Activated CD8-positive, alpha-beta memory T cell treated with anti-CD3 and anti-CD28 coated beads, Interleukin-2, amount 10 ng/mL, durations not matched to agents 7 days and 5 days (primary cell): ENCODE measurements around the gene CES2. TPM values are rescaled to one million over a fixed set of nuclear protein-coding genes. Genes with fewer than 3 reads are reported as not detected.
"Not testable (repeated sequence)": the region's sequence is repeated elsewhere in the genome, so short reads cannot be mapped to it uniquely, and the experiment has no call there.

Source experiments
- ATAC-seq: fragments of 150-1000 bp; cut with Tn5 transposase; one replicate; pipeline ENCODE4 v1.10.0; 2021; ENCODE audit warnings: moderate library complexity
- CTCF ChIA-PET: fragments of 350-600 bp; sonication (Branson Sonifier 250); formaldehyde crosslinking; loops from one replicate; lab custom pipeline; 2021; ENCODE audit warnings: antibody characterized with exemption; lab: Charles Lee
- DNase-seq: peaks from one replicate; pipeline ENCODE4 v3.0.0-alpha.2; 2020
- H3K27ac Mint-ChIP-seq: one replicate; pipeline ENCODE4 v1.8.0; 2021; ENCODE audit warnings: mild to moderate bottlenecking, mixed read lengths
- H3K27me3 Mint-ChIP-seq: one replicate; pipeline ENCODE4 v1.8.0; 2021; ENCODE audit warnings: mixed read lengths
- H3K36me3 Mint-ChIP-seq: one replicate; pipeline ENCODE4 v1.8.0; 2021; ENCODE audit warnings: mild to moderate bottlenecking, mixed read lengths
- H3K4me1 Mint-ChIP-seq: one replicate; pipeline ENCODE4 v1.8.0; 2021; ENCODE audit warnings: mixed read lengths
- H3K4me3 Mint-ChIP-seq: one replicate; pipeline ENCODE4 v1.8.0; 2021; ENCODE audit warnings: mild to moderate bottlenecking, moderate library complexity, mixed read lengths
- H3K9me3 Mint-ChIP-seq: one replicate; pipeline ENCODE4 v1.8.0; 2022; ENCODE audit warnings: low read depth, mixed read lengths
- total RNA-seq, 2 experiments: library from RNA; stranded (reverse); gene quantifications; one replicate each; pipeline ENCODE4 v1.2.3, GENCODE V29; 2021

CES2 gene
- total RNA-seq, 2 experiments from 2014 or later = 34.1 to 35.5 TPM

DNA sequence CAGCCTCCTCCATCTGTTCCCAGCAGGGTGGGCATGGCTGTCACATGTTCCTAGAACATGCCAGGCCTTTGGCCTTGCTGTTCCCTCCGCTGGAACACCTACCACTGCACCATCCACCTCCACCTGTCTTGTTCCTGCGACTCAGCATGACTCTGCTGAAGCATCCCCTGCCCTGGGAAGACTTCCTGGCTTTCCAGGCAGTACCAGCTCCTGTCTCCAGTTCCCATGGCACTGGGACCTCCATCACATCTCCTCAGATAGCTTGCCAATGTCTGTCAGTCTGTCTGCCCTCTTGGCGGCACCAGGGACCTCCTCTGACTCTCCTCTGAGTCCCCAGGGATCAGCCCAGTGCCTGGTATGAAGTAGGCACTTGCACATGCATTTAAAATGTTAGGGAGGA lies 39.3 kb upstream of the CES2 start:
- Mint-ChIP-seq H3K4me1 (peaks cover 20% of the 10 kb centered on the region), H3K27me3 (no peaks in the 10 kb centered on the region), H3K36me3 (peaks cover 2% of the 10 kb centered on the region), H3K9me3 (no peaks in the 10 kb centered on the region), H3K4me3 (no peak overlapping the region), H3K27ac (no peak overlapping the region)
- no peak for ATAC-seq
- no peak for DNase-seq
- CTCF ChIA-PET = interaction anchor here (0.9 to 7.3 kb wide), 19 partner anchors 9 to 289 kb away, joined by 3 to 140 read pairs (median 6); partner anchors contain the start of genes CDH16, CIAO2B, NAE1 and PDP2

DNA sequence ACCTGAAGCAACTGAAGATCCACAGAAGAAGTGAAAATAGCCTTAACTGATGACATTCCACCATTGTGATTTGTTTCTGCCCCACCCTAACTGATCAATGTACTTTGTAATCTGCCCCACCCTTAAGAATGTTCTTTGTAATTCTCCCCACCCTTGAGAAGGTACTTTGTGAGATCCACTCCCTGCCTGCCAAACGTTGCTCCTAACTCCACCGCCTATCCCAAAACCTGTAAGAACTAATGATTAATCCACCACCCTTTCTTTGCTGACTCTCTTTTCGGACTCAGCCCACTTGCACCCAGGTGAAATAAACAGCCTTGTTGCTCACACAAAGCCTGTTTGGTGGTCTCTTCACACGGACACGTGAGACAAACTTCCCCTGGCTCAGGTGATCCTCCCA lies 38.6 kb upstream of the CES2 start:
- H3K4me3 Mint-ChIP-seq, H3K27ac Mint-ChIP-seq, H3K36me3 Mint-ChIP-seq, H3K9me3 Mint-ChIP-seq, DNase-seq, ATAC-seq, H3K27me3 Mint-ChIP-seq: not testable (repeated sequence)
- peaks cover 20% of the 10 kb centered on the region for H3K4me1 Mint-ChIP-seq
- CTCF ChIA-PET = interaction anchor here (1.0 to 7.3 kb wide), 11 partner anchors 8 to 288 kb away, joined by 3 to 140 read pairs (median 13); partner anchors contain the start of genes CDH16, CIAO2B, NAE1 and PDP2

DNA sequence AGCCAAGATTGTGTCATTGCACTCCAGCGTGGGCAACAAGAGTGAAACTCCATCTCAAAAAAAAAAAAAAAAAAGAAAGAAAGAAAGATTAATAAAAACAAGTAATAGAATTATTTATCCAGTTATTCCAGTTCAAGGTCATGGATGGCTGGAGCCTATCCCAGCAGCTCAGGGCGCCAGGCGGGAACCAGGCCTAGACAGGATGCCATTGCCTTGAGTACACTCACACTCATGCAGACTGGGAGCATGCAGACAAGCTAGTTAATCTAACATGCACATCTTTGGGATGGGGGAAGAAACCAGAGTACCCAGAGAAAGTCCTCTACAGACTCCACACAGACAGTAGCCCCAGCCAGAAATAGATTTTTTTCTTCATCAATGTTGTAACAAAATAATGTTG lies 37.1 kb upstream of the CES2 start:
- H3K36me3 Mint-ChIP-seq = no peaks in the 10 kb centered on the region
- H3K27ac Mint-ChIP-seq = no peak overlapping the region
- ATAC-seq = no peak
- H3K4me3 Mint-ChIP-seq = no peak overlapping the region
- no peaks in the 10 kb centered on the region for H3K9me3 Mint-ChIP-seq
- no peak for DNase-seq
- CTCF ChIA-PET = interaction anchor here (0.7 to 2.4 kb wide), 7 partner anchors 9 to 568 kb away, joined by 3 to 7 read pairs (median 4); no protein-coding TSS in a partner anchor
- H3K4me1 Mint-ChIP-seq = peaks cover 13% of the 10 kb centered on the region
- H3K27me3 Mint-ChIP-seq = no peaks in the 10 kb centered on the region

DNA sequence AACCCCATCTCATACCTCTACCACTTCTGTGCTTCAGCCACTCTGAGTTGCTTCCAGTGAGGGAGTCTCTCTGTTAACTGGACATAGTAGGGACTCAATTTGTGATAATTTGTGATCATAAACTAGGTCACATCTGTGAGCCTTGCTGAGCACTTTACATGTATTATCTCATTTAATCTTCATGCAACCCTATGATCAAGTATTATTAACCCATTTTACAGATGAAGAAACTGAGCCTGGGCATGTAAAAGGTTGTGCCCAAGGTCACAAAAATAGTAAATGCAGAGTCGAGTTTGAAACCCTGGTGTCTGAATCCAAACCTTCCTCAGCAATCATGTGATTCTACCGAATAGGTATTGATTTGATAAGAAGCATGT lies 36.4 kb upstream of the CES2 start:
- ATAC-seq (no peak), DNase-seq (no peak)
- CTCF ChIA-PET = interaction anchor here (1.4 to 2.4 kb wide), 2 partner anchors 29 to 53 kb away, joined by 4 to 7 read pairs; no protein-coding TSS in a partner anchor
- Mint-ChIP-seq H3K4me3 (no peak overlapping the region), H3K36me3 (no peaks in the 10 kb centered on the region), H3K27me3 (no peaks in the 10 kb centered on the region), H3K4me1 (peaks cover 11% of the 10 kb centered on the region), H3K9me3 (no peaks in the 10 kb centered on the region), H3K27ac (no peak overlapping the region)

DNA sequence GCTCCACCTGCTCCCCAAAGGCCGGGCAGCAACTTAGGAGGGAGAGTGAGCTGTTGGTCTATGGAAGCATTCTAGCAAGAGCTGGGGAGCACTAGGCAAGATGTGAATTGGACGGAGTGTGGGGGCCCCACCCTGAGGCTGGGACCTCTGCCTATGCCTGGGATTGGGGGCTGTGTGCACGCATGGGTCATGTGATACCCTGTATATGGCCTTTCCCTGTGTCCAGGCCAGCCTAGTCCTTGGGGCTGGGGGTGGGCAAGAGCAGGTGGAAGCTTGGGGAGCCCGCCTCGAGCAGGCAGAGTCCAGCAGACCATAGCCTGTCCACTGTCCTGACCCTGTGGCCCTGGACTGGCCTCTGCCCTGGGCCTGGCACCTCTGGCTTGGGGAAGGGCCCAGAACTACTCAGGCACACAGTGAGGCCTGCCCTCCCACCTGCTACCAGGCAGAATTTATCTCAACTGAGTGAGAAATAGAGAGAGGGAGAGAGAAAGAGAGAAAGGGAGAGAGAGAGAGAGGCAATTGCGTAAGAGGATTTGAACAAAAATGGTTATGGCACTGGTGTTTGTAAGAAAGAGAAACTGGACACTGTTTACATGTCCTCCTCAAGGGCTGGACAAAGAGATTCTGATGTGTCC lies 35.9 kb upstream of the CES2 start:
- H3K27ac Mint-ChIP-seq = no peak overlapping the region
- H3K27me3 Mint-ChIP-seq = no peaks in the 10 kb centered on the region
- no peaks in the 10 kb centered on the region for H3K36me3 Mint-ChIP-seq
- DNase-seq (no peak), ATAC-seq (no peak)
- no peak overlapping the region for H3K4me3 Mint-ChIP-seq
- H3K9me3 Mint-ChIP-seq = no peaks in the 10 kb centered on the region
- H3K4me1 Mint-ChIP-seq = peaks cover 9% of the 10 kb centered on the region
- CTCF ChIA-PET = interaction anchor here (1.4 to 2.4 kb wide), 2 partner anchors 29 to 53 kb away, joined by 4 to 7 read pairs; no protein-coding TSS in a partner anchor

DNA sequence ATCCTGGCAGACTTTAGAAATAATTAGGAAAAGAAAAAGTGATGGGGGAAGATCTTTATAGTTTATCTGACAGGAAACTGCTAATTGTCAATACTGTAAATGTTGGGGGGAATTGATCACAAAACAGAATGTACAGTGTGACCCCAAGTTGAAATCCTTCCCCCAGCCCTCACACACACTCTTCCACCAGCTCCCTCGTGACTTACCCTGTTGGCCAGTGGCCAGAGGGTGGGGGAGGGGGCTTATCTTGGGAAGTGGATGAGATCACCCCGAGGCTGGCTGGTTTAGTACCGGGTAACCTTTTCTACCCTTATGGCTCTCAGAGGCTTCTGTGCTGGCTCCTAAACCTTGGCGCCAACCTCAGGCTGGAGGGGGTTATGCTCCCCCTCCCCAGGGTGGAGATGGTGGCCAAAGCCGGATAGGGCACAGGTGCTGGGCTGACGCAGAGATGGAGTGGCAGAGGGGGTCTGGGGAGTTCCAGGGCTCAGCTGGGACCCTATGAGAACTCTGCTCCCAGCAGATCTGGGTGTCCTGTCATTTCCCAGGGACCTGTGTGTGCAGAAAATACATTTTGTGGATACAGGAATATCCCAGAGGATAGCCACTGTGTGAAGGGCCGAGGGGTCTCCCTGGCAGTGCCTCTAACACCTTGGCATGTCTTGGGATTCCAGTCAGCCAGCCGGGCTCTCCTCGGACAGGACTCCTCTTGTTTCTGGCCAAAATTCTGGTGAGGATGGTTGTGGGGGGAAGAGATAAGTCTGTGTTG lies 35.2 kb upstream of the CES2 start:
- Mint-ChIP-seq H3K4me3 (no peak overlapping the region), H3K4me1 (peaks cover 2% of the 10 kb centered on the region), H3K9me3 (no peaks in the 10 kb centered on the region), H3K27me3 (no peaks in the 10 kb centered on the region), H3K36me3 (no peaks in the 10 kb centered on the region), H3K27ac (no peak overlapping the region)
- no peak for ATAC-seq
- CTCF ChIA-PET = no interaction called here
- no peak for DNase-seq

DNA sequence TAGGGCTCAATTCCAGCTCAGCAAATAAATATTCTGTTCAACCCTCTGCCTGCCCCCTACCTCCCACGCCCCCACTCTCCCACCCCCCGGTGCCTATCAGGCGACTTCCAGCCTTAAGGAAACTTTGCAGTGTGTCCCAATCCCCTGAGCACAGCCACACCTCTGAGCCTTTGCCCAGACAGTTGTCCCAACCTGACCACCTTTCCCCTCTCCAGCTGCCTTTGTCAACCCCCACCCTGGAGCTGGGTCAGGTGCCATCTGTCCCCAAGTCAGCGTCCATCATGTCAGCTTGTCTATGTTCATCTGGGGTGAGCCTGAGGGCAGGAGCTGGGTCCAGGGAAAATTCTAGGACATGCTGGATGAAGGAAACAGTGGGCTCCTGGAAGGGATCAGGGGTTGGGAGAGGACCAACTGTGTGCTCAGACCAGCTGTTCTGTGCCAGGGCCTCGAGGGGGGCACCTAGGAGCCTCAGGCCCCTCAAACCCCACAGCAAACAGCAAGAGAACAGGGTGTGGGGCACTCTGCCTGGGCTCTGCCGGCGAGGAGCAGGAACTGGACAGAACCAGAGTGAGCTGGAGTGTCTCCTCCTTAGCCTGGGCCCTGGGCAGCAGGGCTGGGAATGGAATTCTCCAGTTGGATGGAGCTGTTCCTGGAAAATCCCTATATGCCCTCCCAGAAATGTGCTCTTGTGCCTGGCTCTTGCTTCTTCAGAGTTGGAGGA lies 34.4 kb upstream of the CES2 start:
- CTCF ChIA-PET = interaction anchor here (1.1 to 2.3 kb wide), 2 partner anchors 28 to 43 kb away, joined by 3 to 5 read pairs; no protein-coding TSS in a partner anchor

DNA sequence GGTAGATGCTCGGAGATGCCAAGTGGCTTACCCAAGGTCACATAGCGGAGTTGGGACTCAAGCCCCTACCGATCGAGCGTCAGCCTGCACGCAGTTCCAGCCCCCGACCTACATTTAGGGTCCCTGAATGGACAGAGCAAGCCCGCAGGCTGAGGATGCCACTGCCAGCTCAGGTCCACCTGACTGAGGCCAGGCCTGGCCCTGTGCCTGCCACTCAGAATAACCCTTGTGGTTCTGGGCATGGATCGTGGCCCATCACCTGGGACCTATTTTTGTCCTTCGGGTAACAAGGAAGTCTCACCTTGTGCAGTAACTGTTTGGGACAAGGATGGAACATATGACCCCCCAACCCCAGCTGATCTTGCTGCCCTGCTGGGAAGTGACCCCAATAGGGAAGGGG lies 33.7 kb upstream of the CES2 start:
- peaks cover 4% of the 10 kb centered on the region for H3K4me1 Mint-ChIP-seq
- no peaks in the 10 kb centered on the region for H3K9me3 Mint-ChIP-seq
- DNase-seq (no peak), ATAC-seq (no peak)
- H3K36me3 Mint-ChIP-seq = no peaks in the 10 kb centered on the region
- H3K4me3 Mint-ChIP-seq = no peak overlapping the region
- no peak overlapping the region for H3K27ac Mint-ChIP-seq
- H3K27me3 Mint-ChIP-seq = no peaks in the 10 kb centered on the region
- CTCF ChIA-PET = interaction anchor here (1.1 to 2.3 kb wide), 2 partner anchors 27 to 42 kb away, joined by 3 to 5 read pairs; no protein-coding TSS in a partner anchor

More for the DNA sequence above, 34.4 kb upstream of the CES2 start:
- Mint-ChIP-seq H3K27me3 (no peaks in the 10 kb centered on the region), H3K36me3 (no peaks in the 10 kb centered on the region), H3K27ac (no peak overlapping the region), H3K9me3 (no peaks in the 10 kb centered on the region), H3K4me1 (peaks cover under 1% of the 10 kb centered on the region), H3K4me3 (no peak overlapping the region)
- no peak for DNase-seq
- no peak for ATAC-seq

DNA sequence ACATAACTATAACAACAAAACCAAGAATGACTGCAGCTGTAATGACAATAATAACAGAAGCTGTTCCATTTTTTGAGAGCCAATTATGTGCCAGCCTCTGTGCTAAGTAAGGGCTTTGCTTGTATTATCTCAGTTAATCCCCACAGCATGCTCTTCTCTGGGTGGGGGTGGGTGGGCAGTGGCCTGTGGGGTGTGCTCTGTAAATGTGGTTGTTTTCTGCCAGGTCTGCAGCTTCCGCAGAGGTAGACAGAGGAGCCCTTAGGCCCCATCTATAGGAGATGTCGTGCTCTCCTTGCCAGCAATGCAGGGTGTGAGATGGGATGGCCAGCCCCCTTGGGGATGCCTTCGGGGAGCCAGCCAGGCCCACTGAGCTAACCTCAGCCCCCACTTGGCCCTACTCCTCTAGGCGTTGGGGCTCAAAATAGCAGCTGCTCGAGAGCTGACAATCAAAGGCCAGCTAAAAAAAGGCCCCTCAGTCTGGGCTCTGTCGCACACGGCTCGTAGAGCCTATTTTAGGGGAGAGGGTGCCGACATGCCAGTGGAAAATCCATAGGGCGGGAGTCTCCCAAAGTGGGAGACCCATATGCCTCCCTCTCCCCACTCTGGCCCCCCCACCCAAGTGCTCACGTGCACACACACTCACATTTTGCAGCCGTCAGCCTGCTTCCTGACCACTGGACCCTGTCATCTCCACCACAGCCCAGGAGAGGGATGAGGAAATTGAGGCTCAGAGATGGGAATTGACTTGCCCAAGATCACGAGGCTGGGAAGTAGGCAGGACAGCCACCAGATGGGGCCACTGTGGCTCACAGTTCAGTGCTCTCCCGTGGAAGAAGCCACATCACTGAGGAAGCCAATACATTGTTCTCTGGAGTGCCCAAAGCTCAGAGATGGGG lies 32.4 kb upstream of the CES2 start:
- peaks cover 4% of the 10 kb centered on the region for H3K4me1 Mint-ChIP-seq
- no peak overlapping the region for H3K4me3 Mint-ChIP-seq
- no peaks in the 10 kb centered on the region for H3K27me3 Mint-ChIP-seq
- H3K36me3 Mint-ChIP-seq = no peaks in the 10 kb centered on the region
- no peak overlapping the region for H3K27ac Mint-ChIP-seq
- ATAC-seq = no peak
- H3K9me3 Mint-ChIP-seq = no peaks in the 10 kb centered on the region
- CTCF ChIA-PET = interaction anchor here (0.6 to 2.7 kb wide), 6 partner anchors 7 to 357 kb away, joined by 3 to 15 read pairs (median 4); no protein-coding TSS in a partner anchor
- DNase-seq = no peak

DNA sequence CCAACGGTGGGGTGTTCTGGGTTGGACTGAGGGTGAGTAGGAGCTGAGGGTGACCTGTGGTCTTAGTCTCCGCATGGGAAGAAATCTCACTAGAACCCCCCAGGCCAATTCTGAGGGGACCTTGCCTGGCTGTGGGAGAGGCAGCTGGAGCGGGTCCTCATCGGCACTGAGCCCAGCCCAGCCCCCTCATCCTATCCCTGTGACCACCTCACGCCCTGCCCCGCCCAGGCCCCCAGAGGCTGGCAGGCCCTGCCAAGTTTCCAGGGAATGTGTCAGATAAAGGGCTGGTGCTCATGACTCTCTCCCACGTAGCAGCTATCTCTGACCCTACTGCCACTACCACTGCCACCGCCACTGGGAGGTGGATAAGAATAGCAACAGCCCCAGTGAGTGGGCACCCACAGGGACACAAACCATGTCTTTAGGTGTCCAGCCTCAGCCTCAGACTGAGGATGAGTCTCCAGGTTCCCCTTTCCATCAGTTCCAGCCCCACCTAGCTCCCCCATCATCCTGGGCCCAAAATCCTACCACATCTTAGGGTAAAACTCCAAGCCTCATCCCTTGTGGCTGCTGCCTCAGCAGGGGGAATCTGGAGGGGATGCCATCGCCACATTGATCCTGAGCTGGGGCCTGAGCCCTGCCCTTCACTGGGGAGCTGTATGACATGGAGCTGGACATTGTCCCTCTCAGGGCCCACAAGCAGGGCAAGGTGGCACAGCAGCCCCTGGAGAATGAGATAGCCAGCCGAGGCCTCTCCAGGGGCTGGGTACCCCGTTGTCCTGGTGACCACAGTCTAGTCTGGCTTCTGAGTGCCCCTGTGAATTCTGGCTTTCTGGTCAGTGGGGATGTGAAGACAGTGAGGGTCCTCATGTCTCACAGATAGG lies 31.5 kb upstream of the CES2 start:
- no peak for DNase-seq
- Mint-ChIP-seq H3K27ac (no peak overlapping the region), H3K9me3 (no peaks in the 10 kb centered on the region), H3K4me3 (no peak overlapping the region), H3K4me1 (peaks cover 4% of the 10 kb centered on the region), H3K36me3 (no peaks in the 10 kb centered on the region), H3K27me3 (no peaks in the 10 kb centered on the region)
- ATAC-seq = no peak
- CTCF ChIA-PET = interaction anchor here (1.0 to 2.7 kb wide), 5 partner anchors 8 to 200 kb away, joined by 3 to 15 read pairs (median 5); no protein-coding TSS in a partner anchor

DNA sequence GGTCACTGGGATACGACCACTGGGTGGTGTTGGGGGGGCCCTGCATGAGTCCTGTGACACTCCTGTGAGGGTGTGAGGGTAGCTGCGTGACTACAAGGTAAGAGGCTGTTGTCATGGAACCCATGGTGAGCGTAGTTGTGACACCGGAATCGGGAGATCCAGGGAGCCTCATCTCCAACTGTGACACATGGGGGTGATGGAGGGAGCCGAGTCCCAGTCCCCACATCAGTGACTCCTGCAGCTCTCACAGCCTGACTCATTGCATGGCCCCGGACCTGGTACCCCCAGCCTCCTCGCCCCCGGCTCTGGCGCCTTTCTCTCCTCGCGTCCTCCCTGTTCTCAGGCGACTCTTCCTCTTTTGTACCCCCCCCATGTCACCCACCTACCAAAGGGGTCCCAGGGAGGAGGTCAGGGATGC lies 30.9 kb upstream of the CES2 start:
- Mint-ChIP-seq H3K4me3 (no peak overlapping the region), H3K27me3 (no peaks in the 10 kb centered on the region), H3K4me1 (peaks cover 4% of the 10 kb centered on the region), H3K27ac (no peak overlapping the region), H3K9me3 (no peaks in the 10 kb centered on the region), H3K36me3 (no peaks in the 10 kb centered on the region)
- DNase-seq = no peak
- ATAC-seq = no peak
- CTCF ChIA-PET = interaction anchor here (1.2 to 3.2 kb wide), 3 partner anchors 9 to 24 kb away, joined by 3 to 15 read pairs (median 9); no protein-coding TSS in a partner anchor
